Neural progenitor cell (in vitro differentiated cells): Measurements from ENCODE around the gene PLCL1.

Experiments used
- EZH2 ChIP-seq: fragments of 200-600 bp; sonication (generic); IDR thresholded peaks from 2 replicates; pipeline ENCODE4 v1.6.1; 2017; ENCODE audit warnings: antibody characterized with exemption, mild to moderate bottlenecking, moderate library complexity
- EZH2phosphoT487 ChIP-seq: fragments of 200-600 bp; sonication (generic); IDR thresholded peaks from 2 replicates; pipeline ENCODE4 v1.6.1; 2017; ENCODE audit warnings: antibody characterized with exemption
- TF ChIP-seq, protein P1 (sequence below): fragments of 200-600 bp; sonication (generic); IDR thresholded peaks from 2 replicates; pipeline ENCODE4 v1.5.1; 2017; ENCODE audit warnings: antibody characterized with exemption, mild to moderate bottlenecking

DNA sequence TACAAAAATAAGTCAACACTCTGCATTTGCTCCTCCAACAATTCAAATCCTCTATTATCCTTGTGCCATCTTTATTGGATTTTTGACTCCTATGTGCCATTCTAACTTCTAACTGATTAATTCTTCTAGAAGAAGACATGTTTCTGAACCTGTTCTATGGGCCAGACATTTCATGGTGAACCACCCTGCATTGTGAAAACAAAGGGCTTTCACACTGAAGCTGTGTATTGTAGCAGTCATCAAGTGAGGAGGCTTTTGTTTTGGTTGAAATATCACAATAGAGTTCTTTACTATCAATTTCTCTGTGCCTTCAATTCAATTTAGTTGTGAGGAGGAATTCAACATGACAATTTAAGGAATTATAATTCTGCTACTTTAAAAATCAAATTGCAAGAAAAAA, 357.9 kb downstream of the PLCL1 start:
- TF ChIP-seq EZH2 = no peak
- TF ChIP-seq, protein P1, sequence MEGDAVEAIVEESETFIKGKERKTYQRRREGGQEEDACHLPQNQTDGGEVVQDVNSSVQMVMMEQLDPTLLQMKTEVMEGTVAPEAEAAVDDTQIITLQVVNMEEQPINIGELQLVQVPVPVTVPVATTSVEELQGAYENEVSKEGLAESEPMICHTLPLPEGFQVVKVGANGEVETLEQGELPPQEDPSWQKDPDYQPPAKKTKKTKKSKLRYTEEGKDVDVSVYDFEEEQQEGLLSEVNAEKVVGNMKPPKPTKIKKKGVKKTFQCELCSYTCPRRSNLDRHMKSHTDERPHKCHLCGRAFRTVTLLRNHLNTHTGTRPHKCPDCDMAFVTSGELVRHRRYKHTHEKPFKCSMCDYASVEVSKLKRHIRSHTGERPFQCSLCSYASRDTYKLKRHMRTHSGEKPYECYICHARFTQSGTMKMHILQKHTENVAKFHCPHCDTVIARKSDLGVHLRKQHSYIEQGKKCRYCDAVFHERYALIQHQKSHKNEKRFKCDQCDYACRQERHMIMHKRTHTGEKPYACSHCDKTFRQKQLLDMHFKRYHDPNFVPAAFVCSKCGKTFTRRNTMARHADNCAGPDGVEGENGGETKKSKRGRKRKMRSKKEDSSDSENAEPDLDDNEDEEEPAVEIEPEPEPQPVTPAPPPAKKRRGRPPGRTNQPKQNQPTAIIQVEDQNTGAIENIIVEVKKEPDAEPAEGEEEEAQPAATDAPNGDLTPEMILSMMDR = no peak
- no peak for TF ChIP-seq EZH2phosphoT487
